HG03064 (cell line): ENCODE data around the gene NFE2L3.
"Not testable (repeated sequence)": the region's sequence is repeated elsewhere in the genome, so short reads cannot be mapped to it uniquely, and the experiment has no call there.

Experiments
- ATAC-seq: cut with Tn5 transposase; IDR thresholded peaks from one replicate; pipeline ENCODE4 v1.9.1; 2021; ENCODE audit warnings: low read depth; ENCODE audit not compliant: unreplicated experiment

NFE2L3 gene

GRCh38 chr7:26165950-26166683 is 14.1 kb downstream of the NFE2L3 start:
- ATAC-seq: no peak

- ATAC-seq: peak; percentile 10
Observed at GRCh38 chr7:26166684-26167266, 14.8 kb downstream of the NFE2L3 start.

DNA sequence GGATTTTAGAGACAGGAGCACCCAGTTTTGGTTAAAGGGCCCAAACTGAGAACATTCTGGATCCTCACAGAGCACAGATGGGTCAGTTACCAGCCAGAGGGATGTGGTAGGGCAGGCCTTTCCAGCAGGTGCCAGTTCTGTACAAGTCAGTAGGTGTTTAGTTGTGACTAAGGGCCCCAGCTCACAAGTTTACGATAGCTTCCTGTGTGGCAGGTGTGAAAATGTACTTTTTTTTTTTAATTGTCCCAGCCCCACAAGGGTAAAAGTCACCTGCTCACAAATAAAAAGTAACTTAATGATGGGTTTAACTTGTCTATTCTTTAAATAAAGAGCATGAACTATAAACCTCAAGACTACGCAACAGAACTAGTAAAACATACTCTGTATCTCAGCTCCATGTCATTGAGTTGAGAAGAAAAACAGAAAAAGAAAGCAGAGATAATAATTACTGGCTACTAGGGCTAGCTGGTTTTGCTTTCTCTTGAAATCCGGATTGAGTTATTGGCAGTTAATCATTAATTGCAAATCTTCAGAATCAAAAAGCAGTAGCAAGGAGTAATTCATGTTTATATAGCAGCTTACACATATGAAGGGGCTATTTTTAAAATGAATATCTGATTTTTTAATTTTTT is 15.4 kb downstream of the NFE2L3 start:
- ATAC-seq: peak; percentile 91

- ATAC-seq: no peak
Observed at GRCh38 chr7:26168458-26169023, 16.5 kb downstream of the NFE2L3 start.

GRCh38 chr7:26169271-26169670 is 17.3 kb downstream of the NFE2L3 start:
- ATAC-seq: no peak

GRCh38 chr7:26170663-26171062 is 18.7 kb downstream of the NFE2L3 start:
- no peak for ATAC-seq

DNA sequence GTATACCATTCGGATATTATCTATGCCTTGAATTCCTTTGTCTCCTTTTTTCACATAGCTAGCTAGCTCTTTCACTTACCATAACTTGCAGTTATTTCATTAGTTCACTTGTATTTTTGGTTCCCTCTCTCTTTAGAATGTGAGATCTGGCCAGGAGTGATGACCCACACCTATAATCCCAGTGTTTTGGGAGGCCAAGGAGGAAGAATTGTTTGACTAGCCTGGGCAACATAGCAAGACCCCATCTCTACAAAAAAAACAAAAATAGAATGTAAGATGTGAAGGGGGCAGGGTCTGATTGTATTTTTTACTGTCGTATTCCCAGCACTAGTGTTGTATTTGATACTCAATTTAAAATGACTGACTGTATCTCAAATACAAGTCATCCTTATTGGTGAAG is 19.6 kb downstream of the NFE2L3 start:
- ATAC-seq: no peak

GRCh38 chr7:26172048-26172447 is 20.1 kb downstream of the NFE2L3 start:
- ATAC-seq: no peak

DNA sequence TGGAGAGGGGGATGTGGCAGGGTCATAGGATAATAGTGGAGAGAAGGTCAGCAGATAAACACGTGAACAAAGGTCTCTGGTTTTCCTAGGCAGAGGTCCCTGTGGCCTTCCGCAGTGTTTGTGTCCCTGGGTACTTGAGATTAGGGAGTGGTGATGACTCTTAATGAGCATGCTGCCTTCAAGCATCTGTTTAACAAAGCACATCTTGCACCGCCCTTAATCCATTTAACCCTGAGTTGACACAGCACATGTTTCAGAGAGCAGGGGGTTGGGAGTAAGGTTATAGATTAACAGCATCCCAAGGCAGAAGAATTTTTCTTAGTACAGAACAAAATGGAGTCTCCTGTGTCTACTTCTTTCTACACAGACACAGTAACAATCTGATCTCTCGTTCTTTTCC is 23.9 kb downstream of the NFE2L3 start:
- not testable (repeated sequence) for ATAC-seq

GRCh38 chr7:26176696-26177095 is 24.7 kb downstream of the NFE2L3 start:
- ATAC-seq: not testable (repeated sequence)

DNA sequence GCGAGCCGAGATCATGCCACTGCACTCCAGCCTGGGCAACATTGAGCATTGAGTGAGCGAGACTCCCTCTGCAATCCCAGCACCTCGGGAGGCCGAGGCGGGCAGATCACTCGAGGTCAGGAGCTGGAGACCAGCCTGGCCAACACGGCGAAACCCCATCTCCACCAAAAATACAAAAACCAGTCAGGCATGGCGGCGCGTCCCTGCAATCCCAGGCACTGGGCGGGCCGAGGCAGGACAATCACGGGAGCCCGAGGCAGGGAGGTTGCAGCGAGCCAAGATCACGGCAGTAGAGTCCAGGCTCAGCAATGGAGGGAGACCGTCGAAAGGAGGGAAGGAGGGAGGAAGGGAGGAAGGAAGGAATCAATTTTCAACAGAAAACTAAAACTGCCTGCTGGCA is 25.3 kb downstream of the NFE2L3 start:
- ATAC-seq: not testable (repeated sequence)

DNA sequence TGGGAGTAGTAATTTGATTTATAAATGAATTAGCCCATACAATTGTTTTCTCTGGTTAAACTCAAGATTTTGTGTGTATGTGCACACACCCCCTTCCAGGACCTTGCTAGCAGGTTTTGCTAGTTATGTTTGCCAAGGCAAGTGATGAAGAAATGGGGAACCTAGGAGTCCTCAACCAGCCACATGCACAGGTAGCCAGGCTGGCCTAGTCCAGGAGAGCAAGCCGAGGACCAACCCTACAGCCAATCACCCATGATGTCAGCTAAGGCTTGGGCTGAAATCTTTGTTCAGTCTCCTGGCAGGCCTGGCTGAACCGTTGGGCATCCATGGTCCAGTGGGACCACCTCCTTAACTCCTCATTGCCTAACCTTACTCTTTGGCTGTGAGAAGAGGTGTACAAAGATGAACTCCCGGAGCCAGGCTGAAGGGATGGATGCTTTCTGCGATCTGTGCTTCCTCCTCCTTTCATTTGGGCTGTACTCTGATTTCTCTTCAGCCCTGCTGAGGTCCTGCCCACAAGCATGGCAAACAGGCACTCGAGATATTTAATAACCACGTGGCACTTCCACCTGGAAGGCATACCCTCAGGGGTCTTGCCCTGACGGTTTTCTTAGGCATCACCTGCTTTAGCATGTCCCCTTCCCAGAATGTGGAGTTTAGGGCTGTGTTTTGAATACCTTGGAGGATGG is 26.4 kb downstream of the NFE2L3 start:
- no peak for ATAC-seq

DNA sequence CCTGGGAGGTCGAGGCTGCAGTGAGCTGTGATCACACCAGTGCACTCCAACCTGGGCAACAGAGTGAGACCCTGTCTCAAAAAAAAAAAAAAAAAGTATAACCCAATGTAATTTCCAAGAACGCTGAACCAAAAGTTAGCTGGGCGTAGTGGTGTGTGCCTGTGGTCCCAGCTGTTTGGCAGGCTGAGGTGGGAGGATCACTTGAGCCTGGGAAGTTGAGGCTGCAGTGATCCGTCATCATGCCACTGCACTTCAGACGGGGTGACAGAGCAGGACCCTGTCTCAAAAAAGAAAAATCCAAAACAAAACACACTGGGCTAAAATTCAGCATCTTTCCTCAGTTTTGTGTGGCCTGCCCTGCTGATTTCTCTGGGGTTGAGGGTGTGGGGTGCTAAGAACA is 27.4 kb downstream of the NFE2L3 start:
- ATAC-seq: no peak

DNA sequence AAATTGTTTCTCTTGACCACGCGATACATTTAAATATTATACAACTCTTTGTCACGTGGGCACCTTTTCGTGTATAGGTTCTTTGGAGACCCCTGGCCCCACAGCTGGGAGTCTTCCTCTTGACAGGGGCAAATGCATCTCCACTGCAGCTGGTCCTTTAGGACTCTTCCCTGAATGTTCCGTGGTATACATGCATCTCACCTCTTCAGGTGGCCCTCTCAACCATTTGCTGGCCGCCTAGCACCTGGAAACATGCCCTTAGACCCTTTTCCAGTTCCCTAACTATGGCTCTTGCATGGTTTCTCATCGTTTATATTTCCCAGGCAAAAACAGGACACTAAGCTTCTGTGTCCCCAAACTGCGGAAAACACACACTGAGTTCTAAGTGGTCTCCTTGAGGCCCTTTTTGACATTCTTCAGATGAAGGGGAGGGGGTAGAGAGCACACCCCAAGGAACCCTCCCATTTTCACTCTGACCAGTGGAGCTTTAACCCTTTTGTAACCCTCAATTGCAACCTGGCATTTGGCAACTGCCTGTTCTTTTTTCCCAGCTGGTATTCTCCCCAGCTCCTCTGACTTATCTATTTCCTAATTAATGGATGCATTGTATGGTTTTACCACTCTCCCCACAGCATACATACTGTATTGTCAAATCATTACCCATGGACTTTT is 28.0 kb downstream of the NFE2L3 start:
- ATAC-seq: no peak

- ATAC-seq: no peak
Observed at GRCh38 chr7:26180792-26181198, 28.8 kb downstream of the NFE2L3 start.

- no peak for ATAC-seq
Observed at GRCh38 chr7:26181474-26182227, 29.7 kb downstream of the NFE2L3 start.

GRCh38 chr7:26182283-26182682 is 30.3 kb downstream of the NFE2L3 start:
- no peak for ATAC-seq

DNA sequence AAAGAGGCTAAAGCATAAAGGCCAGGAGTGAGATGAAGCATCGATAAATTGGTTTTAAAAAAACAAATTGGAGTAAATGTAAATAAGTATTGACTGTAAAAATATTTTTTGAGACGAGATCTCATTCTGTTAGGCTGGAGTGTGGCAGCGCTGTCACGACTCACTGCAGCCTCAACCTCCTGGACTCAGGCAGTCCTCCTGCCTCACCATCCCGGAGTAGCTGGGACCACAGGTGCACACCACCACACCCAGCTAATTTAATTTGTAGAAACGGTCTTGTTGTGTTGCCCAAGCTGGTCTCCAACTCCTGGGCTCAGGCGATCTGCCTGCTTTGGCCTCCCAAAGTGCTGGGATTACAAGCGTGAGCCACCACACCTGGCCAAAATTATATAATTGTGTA is 30.7 kb downstream of the NFE2L3 start:
- no peak for ATAC-seq

GRCh38 chr7:26183545-26184280 is 31.7 kb downstream of the NFE2L3 start:
- no peak for ATAC-seq
